HG03354 (cell line): ENCODE data around the gene BHLHE23.

Source experiments
- ATAC-seq: cut with Tn5 transposase; IDR thresholded peaks from one replicate; pipeline ENCODE4 v1.9.1; 2021; ENCODE audit warnings: mild to moderate bottlenecking; ENCODE audit not compliant: unreplicated experiment, poor library complexity, severe bottlenecking

The BHLHE23 gene

GRCh38 chr20:63006540-63007359 lies at the start of gene BHLHE23:
TSS of gene BHLHE23 (minus strand) at chr20:63006964. CDS start at chr20:63006774, 190 bp downstream.
- ATAC-seq = no peak

GRCh38 chr20:63055575-63056235 lies 48.9 kb upstream of the BHLHE23 start:
- no peak for ATAC-seq

DNA sequence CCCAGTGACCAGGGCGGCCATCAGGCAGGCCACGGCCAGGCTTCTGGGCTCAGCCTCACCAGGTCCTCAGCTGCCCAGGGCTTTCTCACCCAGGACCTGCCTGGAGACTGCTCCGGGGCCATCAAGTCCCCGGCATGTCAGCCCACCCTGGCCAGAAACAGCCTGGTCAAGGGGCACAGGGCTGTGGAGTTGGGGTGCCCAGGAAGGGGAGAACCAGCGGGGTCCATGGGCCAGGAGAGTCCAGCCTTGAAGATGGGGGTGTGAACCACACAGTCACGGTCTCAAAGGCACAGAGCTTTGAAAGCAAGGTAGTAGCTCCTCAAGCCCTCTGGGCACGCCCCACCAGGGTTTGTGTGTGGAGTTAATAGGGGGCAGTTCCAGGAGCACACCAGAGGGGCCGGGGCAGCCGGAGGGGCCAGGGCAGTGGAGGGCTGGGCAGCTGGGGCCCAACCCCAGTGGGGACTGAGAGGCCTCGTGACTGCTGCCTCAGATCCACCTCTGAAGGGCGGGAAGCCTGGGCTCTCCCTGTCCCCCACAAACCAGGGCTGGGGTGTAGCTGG lies 48.0 kb upstream of the BHLHE23 start:
- no peak for ATAC-seq

GRCh38 chr20:63054103-63054474 lies 47.3 kb upstream of the BHLHE23 start:
- no peak for ATAC-seq

DNA sequence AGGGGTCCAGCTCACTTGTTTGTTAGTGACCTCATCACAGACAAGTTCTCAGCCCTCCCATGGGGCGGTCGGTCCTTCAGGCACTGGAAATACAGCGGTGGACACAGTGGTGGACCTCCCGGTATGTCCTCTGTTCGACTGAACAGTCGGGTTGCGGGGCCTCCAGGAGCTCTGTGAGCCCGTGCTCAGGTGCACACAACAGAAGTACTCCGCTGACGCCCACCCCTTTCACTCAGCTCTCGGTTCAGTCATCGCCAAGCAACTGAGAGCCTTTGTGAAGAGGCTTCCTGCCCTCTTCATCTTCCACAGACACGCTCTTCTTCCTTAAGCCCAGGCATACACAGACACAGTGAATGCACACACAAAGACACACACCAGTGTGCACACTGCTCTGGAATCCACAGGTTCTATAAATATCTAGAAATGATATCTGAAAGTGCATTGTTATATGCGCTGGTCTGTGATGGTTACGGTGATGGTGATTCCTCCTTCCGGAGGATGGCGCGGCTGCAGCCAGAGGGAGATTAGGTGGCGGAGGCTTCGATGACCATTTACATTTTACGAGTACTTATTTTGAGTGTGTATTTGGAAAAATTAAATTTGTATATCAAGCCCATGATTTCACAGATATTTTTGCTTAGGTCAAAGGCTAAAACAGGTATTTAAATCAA lies 46.8 kb upstream of the BHLHE23 start:
- ATAC-seq = no peak

DNA sequence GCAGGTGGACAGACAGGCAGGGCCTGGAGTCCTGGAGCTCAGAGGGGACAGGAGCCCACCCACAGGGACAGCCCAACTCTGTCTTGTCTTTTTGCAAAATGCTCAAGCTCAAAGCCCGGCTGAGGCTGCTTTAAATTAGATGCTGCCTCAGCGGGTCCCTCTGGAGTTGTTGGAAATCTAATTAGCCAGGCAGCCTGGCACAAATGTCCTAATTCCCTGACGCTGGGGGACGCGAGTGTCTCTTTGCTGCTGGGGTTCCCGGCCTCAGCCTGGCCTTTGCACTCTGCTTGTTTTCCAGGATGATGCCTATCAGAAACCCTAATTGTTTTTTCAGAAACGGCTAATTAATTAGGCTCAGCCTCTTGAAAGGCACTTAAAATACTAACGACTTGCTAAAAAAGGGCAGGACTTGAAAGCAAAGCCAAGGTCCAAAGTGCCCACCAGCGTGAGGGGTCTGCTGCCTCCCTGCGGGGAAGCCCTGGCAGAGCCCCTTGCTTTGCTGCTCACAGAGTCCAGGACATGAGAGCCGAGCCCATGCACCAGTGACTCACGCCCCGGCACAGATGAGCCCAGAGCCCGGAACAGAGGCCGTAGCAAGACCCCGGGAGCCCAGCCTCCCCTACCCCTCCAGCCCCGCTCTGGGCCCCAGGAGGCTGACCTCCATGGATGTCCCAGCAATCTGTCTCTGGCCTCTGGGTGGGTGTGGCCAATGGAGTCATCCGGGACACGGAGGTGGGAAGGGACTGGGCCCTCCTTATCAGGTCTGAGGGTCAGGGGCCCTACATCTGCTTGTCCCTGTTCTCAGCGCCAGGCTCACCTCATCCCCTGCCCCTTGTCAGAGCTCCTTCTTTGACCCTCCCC lies 46.0 kb upstream of the BHLHE23 start:
- no peak for ATAC-seq

DNA sequence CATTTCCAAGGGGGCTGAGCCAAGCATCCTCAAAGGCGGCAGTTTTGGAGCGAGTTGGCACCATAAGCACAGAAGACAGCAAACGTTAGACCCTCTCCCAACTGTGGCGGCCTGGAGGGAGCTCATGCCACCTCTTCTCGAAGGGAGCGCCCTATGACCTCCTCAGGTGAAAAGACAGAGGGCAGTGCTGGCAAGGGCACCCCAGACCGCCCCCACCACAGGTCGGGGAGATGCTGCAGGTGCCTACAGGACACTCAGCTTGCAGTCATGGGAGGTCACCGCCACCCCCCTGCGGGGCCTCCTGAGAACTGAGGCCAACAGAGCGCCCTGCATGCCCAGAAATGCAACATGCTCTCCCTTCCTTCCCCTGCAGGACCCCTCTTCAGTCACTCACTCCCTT lies 45.1 kb upstream of the BHLHE23 start:
- no peak for ATAC-seq

GRCh38 chr20:63051186-63051860 lies 44.6 kb upstream of the BHLHE23 start:
- ATAC-seq = no peak

DNA sequence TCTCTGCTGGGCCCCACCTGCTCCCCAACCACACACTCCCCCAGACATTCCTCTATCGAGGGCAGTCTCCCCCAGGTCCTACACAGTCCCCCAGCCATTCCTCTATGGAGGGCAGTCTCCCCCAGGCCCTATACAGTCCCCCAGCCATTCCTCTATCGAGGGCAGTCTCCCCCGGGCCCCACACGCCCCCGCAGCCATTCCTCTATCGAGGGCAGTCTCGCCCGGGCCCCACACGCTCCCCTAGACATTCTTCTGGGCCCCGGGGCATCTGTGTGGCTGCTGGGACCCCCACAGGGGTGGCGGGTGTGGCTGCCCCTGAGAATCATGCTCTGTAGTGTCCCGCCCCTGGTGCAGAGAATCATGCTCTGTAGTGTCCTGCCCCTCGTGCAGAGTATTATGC lies 43.6 kb upstream of the BHLHE23 start:
- no peak for ATAC-seq

DNA sequence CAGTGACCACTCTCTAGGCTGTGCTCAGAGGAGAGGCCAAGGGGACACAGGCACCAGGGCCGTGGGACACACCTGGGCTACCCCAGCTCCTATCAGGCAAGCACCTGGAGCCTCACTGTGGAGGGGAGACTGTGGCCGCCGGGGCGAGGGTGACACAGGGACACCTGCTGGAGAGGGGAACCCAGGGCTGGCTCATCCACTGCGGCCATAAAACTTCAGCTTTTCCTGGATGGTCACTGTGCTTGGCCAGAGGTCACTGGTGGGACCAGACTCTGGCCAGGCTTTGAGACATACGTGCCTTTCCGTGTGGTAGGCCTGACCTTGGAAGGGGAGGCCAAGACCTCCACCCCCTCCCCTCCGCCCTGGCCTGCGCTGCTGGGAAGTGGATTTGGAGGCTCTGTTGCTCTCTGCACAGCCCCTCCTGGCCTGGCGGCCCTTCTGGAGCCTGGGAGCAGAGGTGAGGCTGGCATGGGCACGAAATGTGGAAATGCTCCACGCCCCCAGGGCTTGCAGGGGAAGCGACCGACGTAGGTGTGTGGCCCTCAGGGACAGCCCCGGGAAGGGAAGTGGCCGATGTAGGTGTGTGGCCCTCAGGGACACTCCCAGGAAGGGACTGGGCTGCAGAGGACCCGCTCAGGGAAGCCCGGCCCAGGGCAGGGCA lies 42.9 kb upstream of the BHLHE23 start:
- no peak for ATAC-seq

GRCh38 chr20:63049191-63049518 lies 42.4 kb upstream of the BHLHE23 start:
- ATAC-seq = no peak

DNA sequence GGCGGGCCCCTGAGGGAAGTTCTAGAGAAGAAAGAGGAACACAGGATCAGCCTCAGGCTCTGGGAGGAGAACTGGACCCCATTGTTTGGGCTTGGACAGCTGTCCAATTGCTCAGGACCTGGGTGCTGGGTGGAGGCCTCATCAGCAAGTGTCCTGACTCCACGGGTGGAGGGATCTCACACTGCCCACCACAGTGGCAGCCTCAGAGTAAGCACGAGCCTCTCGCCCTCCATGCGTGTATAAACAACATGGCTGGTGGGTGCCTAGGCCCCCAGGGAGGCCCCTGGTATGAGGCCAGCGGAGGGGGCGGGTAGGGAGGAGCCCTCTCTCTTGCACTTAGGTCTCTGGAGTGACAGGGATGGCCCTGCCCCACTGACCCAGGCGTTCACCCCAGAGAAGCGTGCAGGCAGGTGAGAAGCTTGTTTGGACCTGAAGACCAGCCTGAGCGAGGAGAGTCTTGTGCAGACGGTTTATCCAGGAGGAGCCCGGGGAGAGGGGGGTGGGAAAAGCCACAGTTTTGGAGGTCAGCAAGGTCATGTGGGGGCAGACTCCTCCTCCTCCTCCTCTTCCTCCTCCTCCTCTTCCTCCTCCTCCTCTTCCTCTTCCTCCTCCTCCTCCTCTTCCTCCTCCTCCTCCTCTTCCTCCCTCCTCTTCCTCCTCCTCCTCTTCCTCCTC lies 41.9 kb upstream of the BHLHE23 start:
- no peak for ATAC-seq

- no peak for ATAC-seq
These were observed 41.2 kb upstream of the BHLHE23 start for GRCh38 chr20:63047946-63048345.

GRCh38 chr20:63047267-63047666 lies 40.5 kb upstream of the BHLHE23 start:
- ATAC-seq = no peak

DNA sequence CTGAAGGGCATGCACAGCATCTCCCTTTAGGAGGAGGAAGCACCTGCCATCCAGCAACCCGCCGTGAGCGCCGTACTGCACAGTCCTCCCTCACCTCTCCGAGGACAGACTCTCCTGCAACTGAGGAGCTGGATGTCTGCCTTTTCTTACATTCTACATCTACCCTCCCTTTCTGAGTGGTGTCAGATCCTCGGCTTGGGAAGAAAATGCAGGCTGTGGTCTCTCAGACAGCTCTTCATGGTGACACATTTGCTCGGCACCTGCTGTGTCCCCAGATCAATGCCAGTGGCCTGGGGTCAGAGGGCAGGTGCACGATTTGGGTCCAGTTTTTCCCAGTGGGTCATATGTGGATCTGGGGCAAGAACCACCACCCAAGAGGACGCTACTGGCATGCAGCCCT lies 40.1 kb upstream of the BHLHE23 start:
- no peak for ATAC-seq

DNA sequence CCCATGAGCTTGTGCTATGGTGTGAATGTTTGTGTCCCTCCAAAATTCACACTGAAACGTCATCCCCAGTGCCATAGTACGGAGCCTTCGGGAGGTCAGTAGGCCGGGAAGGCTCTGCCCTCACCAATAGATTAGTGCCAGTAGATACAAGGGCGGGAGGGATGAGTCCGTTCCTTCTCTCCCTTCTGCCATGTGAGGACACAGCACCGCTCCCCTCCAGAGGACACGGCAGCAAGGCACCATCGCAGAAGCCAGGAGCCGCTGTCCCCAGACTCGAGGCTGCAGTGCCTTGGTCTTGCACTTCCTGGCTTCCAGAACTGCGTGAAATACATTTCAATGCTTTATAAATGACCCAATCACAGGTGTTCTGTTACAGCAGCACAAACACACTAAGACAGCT lies 39.2 kb upstream of the BHLHE23 start:
- no peak for ATAC-seq

DNA sequence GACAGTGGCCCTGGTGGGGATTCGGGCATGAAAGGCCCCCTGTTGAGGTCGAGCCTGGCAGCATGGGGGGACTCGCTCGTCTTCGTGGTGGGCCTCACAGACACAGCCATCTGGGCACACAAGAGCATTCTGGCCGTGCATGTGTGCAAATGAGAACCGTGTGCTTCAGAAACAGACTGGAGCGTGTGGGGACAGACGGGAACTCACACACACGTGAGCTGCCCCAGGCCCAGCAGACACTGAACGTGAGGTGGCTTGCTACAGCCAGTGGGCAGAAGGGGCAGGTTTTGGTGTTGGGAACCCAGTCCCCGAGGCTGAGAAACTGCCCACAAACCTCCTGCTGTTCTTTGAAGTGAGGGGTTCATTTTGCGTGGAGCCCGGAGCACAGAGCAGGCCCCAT lies 38.6 kb upstream of the BHLHE23 start:
- ATAC-seq = no peak

DNA sequence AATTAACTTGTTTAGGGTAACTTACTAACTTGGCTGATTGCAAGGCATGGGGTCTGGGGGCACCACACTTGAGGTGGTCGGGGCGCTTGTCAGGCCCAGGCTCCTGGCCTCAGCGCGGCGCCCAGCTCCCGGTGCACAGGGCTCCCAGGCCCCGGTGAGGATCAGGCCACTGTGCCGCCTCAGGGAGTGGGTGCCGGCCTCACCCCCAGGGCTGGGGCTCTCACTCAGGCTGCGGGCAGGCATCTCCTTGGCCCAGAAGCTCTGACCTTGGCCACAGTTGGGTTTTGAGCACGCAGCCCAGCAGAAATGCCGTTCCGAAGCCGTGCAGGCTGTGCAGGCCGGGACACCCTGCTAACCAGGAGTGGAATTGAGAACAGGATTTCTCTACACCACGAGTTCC lies 37.8 kb upstream of the BHLHE23 start:
- no peak for ATAC-seq
